Measurements from ENCODE around the gene PAOX. TPM values are rescaled to one million over a fixed set of nuclear protein-coding genes. Genes with fewer than 3 reads are reported as not detected.

The PAOX gene
- total and polyA plus RNA-seq, 9 of the 15 experiments (the other 6 are each of a cell fraction or from before 2014, with no cell fraction given), result 0.80 to 6.4 (median 2.6) TPM

DNA sequence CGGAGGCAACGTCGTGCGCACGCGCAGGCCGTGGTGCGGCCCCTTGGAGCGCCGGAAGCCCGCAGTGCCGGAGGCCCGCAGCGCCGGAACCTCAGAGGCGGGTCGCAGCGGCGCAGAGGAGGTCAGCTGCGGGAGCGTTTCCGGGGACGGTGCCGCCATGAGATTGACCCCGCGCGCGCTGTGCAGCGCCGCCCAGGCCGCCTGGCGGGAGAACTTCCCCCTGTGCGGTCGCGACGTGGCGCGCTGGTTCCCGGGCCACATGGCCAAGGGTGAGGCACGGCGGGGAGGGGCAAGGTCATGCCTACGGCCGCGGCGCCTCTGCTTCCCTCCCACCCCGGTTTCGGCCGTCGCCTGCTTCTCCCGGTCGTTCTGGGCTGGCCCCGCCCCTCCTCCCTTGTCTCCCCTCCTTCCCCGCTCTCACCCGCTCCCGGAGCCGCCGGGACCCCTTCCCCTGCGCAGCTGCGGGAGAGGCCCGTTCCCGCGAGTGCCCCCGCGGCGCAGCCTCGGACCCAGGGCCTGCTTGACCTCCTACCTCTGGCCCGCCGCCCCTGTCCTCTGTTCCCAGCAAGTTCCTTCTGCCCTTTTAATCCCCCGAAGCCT is 15.1 kb downstream of the PAOX start, which contains the start of gene MTG1 (continued):
- TF ChIP-seq RCOR1 (IDR thresholded peaks at IDR 0.05; ENCODE audit: borderline replicate concordance in 1 of 2, low read depth in 2 of 2, low read length in 2 of 2), result 0 out of 4 replicates have a peak, but pooled peaks of 1 of the 2 experiments have one; percentile 29
- peak; percentile 76 for TF ChIP-seq PCBP1 (IDR thresholded peaks at IDR 0.05; ENCODE audit: low read depth, low read length, poor library complexity, severe bottlenecking)
- no peak for TF ChIP-seq CBX5 (IDR thresholded peaks at IDR 0.05; ENCODE audit: borderline replicate concordance, low read depth)
- TF ChIP-seq PML (IDR thresholded peaks at IDR 0.05; ENCODE audit: low read length), result no peak; the same call in 1 of the 2 replicates
- TF ChIP-seq SIX5 (IDR thresholded peaks at IDR 0.05; ENCODE audit: borderline replicate concordance in 1 of 2, insufficient read depth in 1 of 2, low read depth in 1 of 2, low read length in 2 of 2), result peak; percentile 45 to 66; a peak in 3 of 4 replicates
- peak; percentile 21; the same call in 1 of the 2 replicates for TF ChIP-seq JUN (IDR thresholded peaks at IDR 0.05; ENCODE audit: borderline replicate concordance, low read depth, low read length)
- TF ChIP-seq JUN (CRISPR knock-in tag; IDR thresholded peaks at IDR 0.05; ENCODE audit: borderline replicate concordance), result no peak; the same call in 1 of the 2 replicates
- TF ChIP-seq TCF7L2 (IDR thresholded peaks at IDR 0.05; ENCODE audit: low read depth, low read length), result 0 out of 2 replicates have a peak, but pooled peaks have one; percentile 6
- TF ChIP-seq SP1 (CRISPR knock-in tag; IDR thresholded peaks at IDR 0.05), result peak; percentile 72; the same call in 1 of the 2 replicates
- TF ChIP-seq POLR2B (IDR thresholded peaks at IDR 0.05; ENCODE audit: low read depth, partially characterized antibody), result peak; percentile 60
- TF ChIP-seq NCOR1 (IDR thresholded peaks at IDR 0.05), result peak; percentile 29; the same call in 1 of the 2 replicates
- TF ChIP-seq YY1 (IDR thresholded peaks at IDR 0.05; ENCODE audit: borderline replicate concordance in 1 of 3, control insufficient read depth in 1 of 3, extremely low read depth in 1 of 3, insufficient read depth in 3 of 3, insufficient read length in 1 of 3, insufficient replicate concordance in 2 of 3, low read depth in 1 of 3, low read length in 2 of 3), result peak; percentile 56 to 91 (median 90)
- no peak for TF ChIP-seq SRSF1 (IDR thresholded peaks at IDR 0.05; ENCODE audit: low read depth, low read length)
- TF ChIP-seq ZNF311 (CRISPR knock-in tag; IDR thresholded peaks at IDR 0.05), result no peak
- peak; percentile 70; the same call in 1 of the 2 replicates for TF ChIP-seq NCOA1 (IDR thresholded peaks at IDR 0.05; ENCODE audit: low read depth)
- peak; percentile 8; the same call in 1 of the 2 replicates for TF ChIP-seq NFIC (IDR thresholded peaks at IDR 0.05)
- TF ChIP-seq, protein P1, sequence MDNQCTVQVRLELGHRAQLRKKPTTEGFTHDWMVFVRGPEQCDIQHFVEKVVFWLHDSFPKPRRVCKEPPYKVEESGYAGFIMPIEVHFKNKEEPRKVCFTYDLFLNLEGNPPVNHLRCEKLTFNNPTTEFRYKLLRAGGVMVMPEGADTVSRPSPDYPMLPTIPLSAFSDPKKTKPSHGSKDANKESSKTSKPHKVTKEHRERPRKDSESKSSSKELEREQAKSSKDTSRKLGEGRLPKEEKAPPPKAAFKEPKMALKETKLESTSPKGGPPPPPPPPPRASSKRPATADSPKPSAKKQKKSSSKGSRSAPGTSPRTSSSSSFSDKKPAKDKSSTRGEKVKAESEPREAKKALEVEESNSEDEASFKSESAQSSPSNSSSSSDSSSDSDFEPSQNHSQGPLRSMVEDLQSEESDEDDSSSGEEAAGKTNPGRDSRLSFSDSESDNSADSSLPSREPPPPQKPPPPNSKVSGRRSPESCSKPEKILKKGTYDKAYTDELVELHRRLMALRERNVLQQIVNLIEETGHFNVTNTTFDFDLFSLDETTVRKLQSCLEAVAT (IDR thresholded peaks at IDR 0.05), result peak in 1 of 2 experiments; percentile 62; a peak in 1 of 4 replicates
- TF ChIP-seq RBBP5 (IDR thresholded peaks at IDR 0.05; ENCODE audit: borderline replicate concordance, insufficient read depth, low read length, poor library complexity, severe bottlenecking), result peak; percentile 65
- 0 out of 2 replicates have a peak, but pooled peaks have one; percentile 40 for TF ChIP-seq TARDBP (IDR thresholded peaks at IDR 0.05)
- peak in 1 of 2 experiments; percentile 67; a peak in 1 of 4 replicates for TF ChIP-seq TEAD1 (CRISPR knock-in tag; IDR thresholded peaks at IDR 0.05)
- no peak for TF ChIP-seq NELFE (IDR thresholded peaks at IDR 0.05; ENCODE audit: insufficient read depth, insufficient read length)
- TF ChIP-seq, protein P2, sequence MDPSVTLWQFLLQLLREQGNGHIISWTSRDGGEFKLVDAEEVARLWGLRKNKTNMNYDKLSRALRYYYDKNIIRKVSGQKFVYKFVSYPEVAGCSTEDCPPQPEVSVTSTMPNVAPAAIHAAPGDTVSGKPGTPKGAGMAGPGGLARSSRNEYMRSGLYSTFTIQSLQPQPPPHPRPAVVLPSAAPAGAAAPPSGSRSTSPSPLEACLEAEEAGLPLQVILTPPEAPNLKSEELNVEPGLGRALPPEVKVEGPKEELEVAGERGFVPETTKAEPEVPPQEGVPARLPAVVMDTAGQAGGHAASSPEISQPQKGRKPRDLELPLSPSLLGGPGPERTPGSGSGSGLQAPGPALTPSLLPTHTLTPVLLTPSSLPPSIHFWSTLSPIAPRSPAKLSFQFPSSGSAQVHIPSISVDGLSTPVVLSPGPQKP (CRISPR knock-in tag; IDR thresholded peaks at IDR 0.05), result no peak
- TF ChIP-seq TRIM24 (IDR thresholded peaks at IDR 0.05), result peak in 1 of 2 experiments; percentile 82; a peak in 2 of 4 replicates
- TF ChIP-seq POLR2H (tag; IDR thresholded peaks at IDR 0.05; ENCODE audit: low read depth), result peak; percentile 56
- TF ChIP-seq, protein P3, sequence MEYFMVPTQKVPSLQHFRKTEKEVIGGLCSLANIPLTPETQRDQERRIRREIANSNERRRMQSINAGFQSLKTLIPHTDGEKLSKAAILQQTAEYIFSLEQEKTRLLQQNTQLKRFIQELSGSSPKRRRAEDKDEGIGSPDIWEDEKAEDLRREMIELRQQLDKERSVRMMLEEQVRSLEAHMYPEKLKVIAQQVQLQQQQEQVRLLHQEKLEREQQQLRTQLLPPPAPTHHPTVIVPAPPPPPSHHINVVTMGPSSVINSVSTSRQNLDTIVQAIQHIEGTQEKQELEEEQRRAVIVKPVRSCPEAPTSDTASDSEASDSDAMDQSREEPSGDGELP (CRISPR knock-in tag; IDR thresholded peaks at IDR 0.05; ENCODE audit: borderline replicate concordance), result peak; percentile 96

Measured in K562 (cell line).